Erythroblast (primary cell): ENCODE data around the gene DGKA.

Source experiments
- GATA1 ChIP-seq: IDR thresholded peaks from 2 replicates; pipeline ENCODE4 v1.6.1; 2011; ENCODE audit warnings: low read depth, mild to moderate bottlenecking, control low read depth, low read length, moderate library complexity
- POLR2A ChIP-seq: IDR thresholded peaks from 2 replicates; pipeline ENCODE4 v1.6.1; 2011; ENCODE audit warnings: mild to moderate bottlenecking, low read length

DNA sequence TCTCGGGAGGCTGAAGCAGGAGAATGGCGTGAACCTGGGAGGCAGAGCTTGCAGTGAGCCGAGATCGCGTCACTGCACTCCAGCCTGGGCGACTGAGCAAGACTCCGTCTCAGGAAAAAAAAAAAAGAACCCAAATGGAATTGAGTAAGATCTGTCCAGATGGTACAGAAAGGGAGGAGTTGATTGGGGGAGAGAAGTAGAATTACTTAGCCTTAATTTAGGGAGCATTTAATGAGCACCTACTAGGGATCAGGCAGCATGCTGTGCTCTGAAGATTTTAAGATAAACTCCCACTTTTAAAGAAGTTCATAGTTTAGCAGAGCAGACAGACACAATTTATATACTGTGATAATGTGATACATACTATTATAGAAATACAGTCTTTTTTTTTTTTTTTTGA, 47.4 kb downstream of the DGKA start:
- TF ChIP-seq POLR2A = no peak
- no peak for TF ChIP-seq GATA1
